Measurements from ENCODE around the gene KRT6A.

DNA sequence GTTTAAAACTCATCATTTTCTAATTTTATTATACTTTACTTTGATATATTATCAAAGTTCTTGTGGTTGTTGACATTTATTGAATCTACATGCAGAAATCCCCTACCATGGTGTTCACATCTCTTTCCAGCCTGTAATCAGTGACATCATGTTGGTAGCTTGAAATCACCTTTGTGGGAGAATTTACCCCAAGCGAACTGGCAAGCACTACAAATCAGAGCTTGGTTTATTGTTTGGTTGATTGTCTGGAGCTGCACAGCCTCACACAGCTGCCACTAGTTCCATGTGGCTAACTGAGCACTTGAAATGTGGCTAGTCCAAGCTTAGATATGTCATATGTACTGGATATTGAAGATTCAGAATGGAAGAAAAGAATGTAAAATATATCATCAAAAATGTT, 42.5 kb upstream of the KRT6A start:
- TF ChIP-seq EZH2 (IDR thresholded peaks at IDR 0.05; ENCODE audit: low read depth) (no peak), CTCF (conservative IDR thresholded peaks at IDR 0.05) (no peak)

Data from PC-9 (cell line).